ENCODE measurements around the gene ANKRD65.

DNA sequence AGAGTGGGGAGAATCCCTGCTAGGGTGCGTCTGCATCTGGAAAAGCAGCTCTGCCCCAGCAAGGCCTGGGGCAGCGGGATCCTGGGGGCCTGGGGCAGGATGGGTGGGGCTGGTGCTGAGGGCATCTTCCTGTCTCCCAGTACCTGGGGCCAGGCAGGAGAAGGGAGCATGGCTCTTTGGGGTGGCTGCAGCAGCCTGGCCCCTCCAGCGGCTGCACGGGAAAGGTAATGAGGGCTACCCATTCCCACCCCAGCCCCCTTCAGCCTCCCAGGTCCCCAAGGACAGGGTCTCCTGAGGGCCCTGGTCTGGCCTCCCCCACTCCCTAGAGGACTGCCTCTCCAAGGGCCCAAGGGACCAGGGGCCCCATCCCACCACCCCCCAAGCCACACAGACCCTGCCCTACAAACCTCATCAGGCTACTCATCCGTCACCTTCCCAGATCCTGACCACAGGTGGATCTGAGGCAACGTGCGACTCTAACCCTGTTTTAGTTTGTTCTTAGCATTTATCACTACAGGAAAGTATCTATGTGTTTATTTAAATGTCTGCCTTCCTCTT lies 910 bp upstream of the ANKRD65 start:
- TF ChIP-seq, protein P1, sequence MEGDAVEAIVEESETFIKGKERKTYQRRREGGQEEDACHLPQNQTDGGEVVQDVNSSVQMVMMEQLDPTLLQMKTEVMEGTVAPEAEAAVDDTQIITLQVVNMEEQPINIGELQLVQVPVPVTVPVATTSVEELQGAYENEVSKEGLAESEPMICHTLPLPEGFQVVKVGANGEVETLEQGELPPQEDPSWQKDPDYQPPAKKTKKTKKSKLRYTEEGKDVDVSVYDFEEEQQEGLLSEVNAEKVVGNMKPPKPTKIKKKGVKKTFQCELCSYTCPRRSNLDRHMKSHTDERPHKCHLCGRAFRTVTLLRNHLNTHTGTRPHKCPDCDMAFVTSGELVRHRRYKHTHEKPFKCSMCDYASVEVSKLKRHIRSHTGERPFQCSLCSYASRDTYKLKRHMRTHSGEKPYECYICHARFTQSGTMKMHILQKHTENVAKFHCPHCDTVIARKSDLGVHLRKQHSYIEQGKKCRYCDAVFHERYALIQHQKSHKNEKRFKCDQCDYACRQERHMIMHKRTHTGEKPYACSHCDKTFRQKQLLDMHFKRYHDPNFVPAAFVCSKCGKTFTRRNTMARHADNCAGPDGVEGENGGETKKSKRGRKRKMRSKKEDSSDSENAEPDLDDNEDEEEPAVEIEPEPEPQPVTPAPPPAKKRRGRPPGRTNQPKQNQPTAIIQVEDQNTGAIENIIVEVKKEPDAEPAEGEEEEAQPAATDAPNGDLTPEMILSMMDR (IDR thresholded peaks at IDR 0.05): no peak
- no peak for TF ChIP-seq POLR2A (IDR thresholded peaks at IDR 0.05)
